Measurements from ENCODE around the gene SEC14L2.
"Not testable (repeated sequence)": the region's sequence is repeated elsewhere in the genome, so short reads cannot be mapped to it uniquely, and the experiment has no call there.

Gene SEC14L2

GRCh38 chr22:30401024-30401423 lies 4.2 kb downstream of the SEC14L2 start:
- TF ChIP-seq ZNF404 (tag by site-specific recombination; IDR thresholded peaks at IDR 0.05) (0 out of 2 replicates have a peak, but pooled peaks have one; percentile 11), ZNF140 (tag by site-specific recombination; IDR thresholded peaks at IDR 0.05) (peak; percentile 8; the same call in 1 of the 2 replicates), ZNF623 (tag by site-specific recombination; IDR thresholded peaks at IDR 0.05) (peak; percentile 35; the same call in 1 of the 2 replicates), ZNF394 (tag by site-specific recombination; IDR thresholded peaks at IDR 0.05; ENCODE audit: borderline replicate concordance) (peak; percentile 57; the same call in 1 of the 2 replicates), ZNF560 (tag by site-specific recombination; IDR thresholded peaks at IDR 0.05; ENCODE audit: borderline replicate concordance) (0 out of 2 replicates have a peak, but pooled peaks have one; percentile 43), ZBTB8A (tag by site-specific recombination; IDR thresholded peaks at IDR 0.05) (peak; percentile 18; the same call in 1 of the 2 replicates), ZNF558 (tag by site-specific recombination; IDR thresholded peaks at IDR 0.05) (0 out of 2 replicates have a peak, but pooled peaks have one; percentile 19), ZNF121 (tag by site-specific recombination; IDR thresholded peaks at IDR 0.05) (peak; percentile 51; the same call in 1 of the 2 replicates), ZNF433 (tag by site-specific recombination; IDR thresholded peaks at IDR 0.05; ENCODE audit: low read depth) (0 out of 2 replicates have a peak, but pooled peaks have one; percentile 27), ZNF426 (tag by site-specific recombination; IDR thresholded peaks at IDR 0.05) (peak; percentile 37), ZNF518A (tag by site-specific recombination; conservative IDR thresholded peaks at IDR 0.05; ENCODE audit: low read depth) (peak; percentile 61)
- POLR2A ChIA-PET = interaction anchor here (0.7 to 1.2 kb wide), 2 partner anchors 21 to 22 kb away, joined by 4 read pairs; no protein-coding TSS in a partner anchor
- H3K4me3 ChIP-seq (ENCODE audit: low read depth, low read length); H3K4me1 ChIP-seq (ENCODE audit: control insufficient read depth, insufficient read depth, low read length); H3K9me3 ChIP-seq (ENCODE audit: control insufficient read depth, insufficient read depth, low read depth, low read length); H3K27ac ChIP-seq (ENCODE audit: extremely low read depth, low read depth, low read length): not testable (repeated sequence)
- peaks cover 0 to 16% of the 10 kb centered on the region in 2 experiments; a peak in 2 of 3 replicates for H3K36me3 ChIP-seq (ENCODE audit: control insufficient read depth in 2 of 2, insufficient read depth in 1 of 2, low read length in 2 of 2)
- CTCF ChIA-PET = interaction anchor here (0.7 to 2.8 kb wide), 2 partner anchors 14 to 15 kb away, joined by 3 to 13 read pairs; partner anchors contain the start of gene RNF215

GRCh38 chr22:30402028-30402765 lies 5.4 kb downstream of the SEC14L2 start:
- no peaks in the 10 kb centered on the region for H3K9me3 ChIP-seq (ENCODE audit: control insufficient read depth, insufficient read depth, low read depth, low read length)
- peaks cover 3% of the 10 kb centered on the region; the same call in 1 of the 2 replicates for H3K4me1 ChIP-seq (ENCODE audit: control insufficient read depth, insufficient read depth, low read length)
- TF ChIP-seq REPIN1 (tag by site-specific recombination; IDR thresholded peaks at IDR 0.05; ENCODE audit: low read depth) (no peak), ZFHX2 (tag by site-specific recombination; conservative IDR thresholded peaks at IDR 0.05) (peak; percentile 97), EGR2 (tag by site-specific recombination; IDR thresholded peaks at IDR 0.05; ENCODE audit: low read depth) (peak; percentile 95)
- POLR2A ChIA-PET = interaction anchor here (0.7 to 1.2 kb wide), 3 partner anchors 20 to 27 kb away, joined by 3 to 4 read pairs (median 4); no protein-coding TSS in a partner anchor
- H3K36me3 ChIP-seq (ENCODE audit: control insufficient read depth in 2 of 2, insufficient read depth in 1 of 2, low read length in 2 of 2) = peaks cover 9 to 27% of the 10 kb centered on the region in 2 experiments; a peak in 2 of 3 replicates
- no peak overlapping the region for H3K27ac ChIP-seq (ENCODE audit: extremely low read depth, low read depth, low read length)
- CTCF ChIA-PET = interaction anchor here (0.6 to 2.8 kb wide), 9 partner anchors 15 to 730 kb away, joined by 3 to 13 read pairs (median 3); partner anchors contain the start of gene RNF215
- H3K4me3 ChIP-seq (ENCODE audit: low read depth, low read length) = no peak overlapping the region

GRCh38 chr22:30402766-30403104 lies 5.9 kb downstream of the SEC14L2 start:
- TF ChIP-seq ZNF121 (tag by site-specific recombination; IDR thresholded peaks at IDR 0.05) (peak; percentile 87), ZNF362 (tag by site-specific recombination; IDR thresholded peaks at IDR 0.05) (0 out of 2 replicates have a peak, but pooled peaks have one; percentile 47)
- H3K27ac ChIP-seq (ENCODE audit: extremely low read depth, low read depth, low read length); H3K4me3 ChIP-seq (ENCODE audit: low read depth, low read length); H3K4me1 ChIP-seq (ENCODE audit: control insufficient read depth, insufficient read depth, low read length); H3K9me3 ChIP-seq (ENCODE audit: control insufficient read depth, insufficient read depth, low read depth, low read length): not testable (repeated sequence)
- ChIA-PET CTCF (interaction anchor here (0.6 to 2.8 kb wide), 6 partner anchors 15 to 729 kb away, joined by 3 to 13 read pairs (median 4); partner anchors contain the start of gene RNF215), POLR2A (interaction anchor here (1.2 kb wide), 1 partner anchor 21 kb away, joined by 4 read pairs; no protein-coding TSS in a partner anchor)
- H3K36me3 ChIP-seq (ENCODE audit: control insufficient read depth in 2 of 2, insufficient read depth in 1 of 2, low read length in 2 of 2) = peaks cover 12 to 32% of the 10 kb centered on the region in 2 experiments

Data from HEK293 (cell line).